NCI-H146 treated with DMSO at 0.1 percent for 48 hours (cell line): ENCODE measurements around the gene GOLGA8N.

Experiments used
- DNase-seq: peaks from one replicate; lab custom pipeline; 2025; ENCODE audit not compliant: unreplicated experiment; lab: John Stamatoyannopoulos, UW

The GOLGA8N gene

DNA sequence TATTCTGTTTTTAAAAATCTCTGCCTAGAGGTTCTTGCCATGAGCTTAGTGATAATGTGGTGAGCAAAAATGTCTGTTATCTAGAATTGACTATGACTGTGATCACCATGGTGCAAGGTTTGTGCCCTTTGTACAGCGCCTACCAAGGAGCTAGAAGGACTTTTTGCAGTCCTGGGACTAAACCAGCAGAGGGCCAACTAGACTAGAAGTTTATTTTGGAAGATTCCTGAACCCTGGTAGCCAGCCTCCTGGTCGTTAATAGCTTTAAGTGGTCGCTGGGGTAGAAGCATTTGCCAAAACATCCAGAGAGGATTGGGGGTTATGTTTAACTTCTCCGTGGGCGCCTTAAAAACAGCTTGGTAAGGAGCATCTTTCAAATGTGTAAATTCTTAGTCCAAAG, 56.1 kb downstream of the GOLGA8N start:
- DNase-seq: no peak

DNA sequence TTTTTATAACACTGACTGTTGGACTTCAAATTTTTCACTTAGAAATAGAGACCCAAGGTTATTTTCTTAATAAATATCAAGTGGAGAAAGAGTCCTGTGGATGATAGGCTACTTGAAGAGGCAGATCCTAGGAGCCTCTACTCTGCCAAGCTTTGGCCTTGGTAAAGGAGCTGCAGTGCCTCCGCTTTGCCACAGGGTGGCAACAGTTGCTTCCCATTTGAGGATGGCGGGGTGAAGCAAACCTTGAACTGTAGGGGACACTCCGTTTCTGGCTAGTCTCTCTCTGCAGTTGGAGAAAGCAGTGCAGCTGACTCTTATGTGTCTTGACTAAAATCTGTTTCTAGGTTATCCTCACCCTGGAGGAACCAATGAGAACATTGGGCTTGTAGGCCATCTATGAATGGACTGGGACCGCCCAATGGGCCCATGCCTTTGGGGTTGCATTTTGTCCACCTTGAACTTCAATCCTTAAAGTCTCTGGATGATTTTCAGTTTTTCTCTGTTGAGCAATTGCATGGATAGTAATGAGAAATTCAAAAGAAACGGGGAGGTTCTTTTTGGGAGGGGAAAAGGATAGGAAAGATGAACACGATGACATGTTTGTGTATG, 58.1 kb downstream of the GOLGA8N start:
- peak; percentile 1 for DNase-seq

DNA sequence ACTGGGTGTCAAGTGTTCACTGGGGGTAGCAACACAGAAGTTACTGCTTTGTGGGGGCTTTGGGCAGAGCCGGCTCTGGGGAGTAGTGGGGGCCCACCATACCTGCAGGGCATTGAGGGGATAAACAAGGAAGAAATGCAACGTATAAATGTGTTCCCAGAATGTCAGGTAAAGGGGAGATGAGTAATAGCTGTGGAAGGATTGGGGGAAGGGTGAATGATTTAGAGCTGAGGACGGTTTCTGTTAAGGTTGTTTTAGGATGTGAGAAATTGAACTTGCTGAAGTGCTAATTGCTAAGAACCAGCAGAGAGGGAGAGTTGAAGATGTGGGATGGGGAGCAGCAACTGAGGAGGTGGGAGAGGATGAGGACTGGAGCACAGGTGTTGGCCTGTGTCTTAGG, 58.9 kb downstream of the GOLGA8N start:
- DNase-seq: no peak

DNA sequence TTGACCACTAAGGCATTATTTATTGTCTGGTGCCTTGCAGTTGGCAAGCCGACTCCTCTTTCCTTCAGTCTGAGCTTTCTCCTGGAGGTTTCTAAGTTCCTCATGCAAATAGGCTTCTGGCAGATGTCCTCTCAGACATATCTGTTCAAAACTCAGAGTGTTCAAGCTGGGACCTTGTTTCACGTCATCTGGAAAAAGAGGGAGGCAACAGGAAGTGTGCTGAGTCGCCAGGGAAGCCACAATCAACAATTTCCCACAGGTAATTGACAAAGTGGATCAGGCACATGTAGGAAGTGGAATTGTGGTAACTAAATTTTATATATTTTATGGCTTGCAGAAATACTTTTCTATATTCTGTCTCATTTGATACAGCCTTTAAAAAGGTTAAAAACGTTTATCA, 62.8 kb downstream of the GOLGA8N start:
- DNase-seq: no peak

DNA sequence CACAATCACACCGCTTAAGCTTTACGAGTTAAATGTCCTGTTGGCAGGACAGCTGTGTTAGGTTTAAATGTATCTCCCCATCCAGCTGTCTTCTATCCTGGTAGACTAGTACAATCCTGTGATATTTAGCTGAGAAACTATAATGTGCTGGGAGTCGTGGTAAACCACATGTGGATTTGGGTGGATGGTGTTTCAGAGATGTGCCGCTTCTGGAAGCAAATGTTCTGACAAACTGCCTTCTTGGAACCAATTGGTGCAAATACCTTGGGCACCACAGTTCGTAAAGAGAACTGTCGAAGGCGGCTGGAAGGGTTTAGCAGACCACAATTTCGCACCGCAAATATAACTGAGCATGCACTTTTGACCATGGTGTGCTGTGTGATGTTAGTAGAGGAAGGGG, 63.2 kb downstream of the GOLGA8N start:
- DNase-seq: no peak
